NB4 (cell line): ENCODE results near the gene FAM72B.
"Not testable (repeated sequence)": the region's sequence is repeated elsewhere in the genome, so short reads cannot be mapped to it uniquely, and the experiment has no call there.

Source experiments
- POLR2A ChIP-seq: IDR thresholded peaks from 2 replicates; pipeline ENCODE4 v1.6.1; 2011; ENCODE audit warnings: mild to moderate bottlenecking; ENCODE audit not compliant: insufficient read length; ENCODE audit errors: extremely low read depth
- TF ChIP-seq, protein P1 (sequence below): IDR thresholded peaks from one replicate; pipeline ENCODE4 v1.5.1; 2012; ENCODE audit warnings: low read depth, low read length
- TF ChIP-seq, protein P2 (sequence below): IDR thresholded peaks from 2 replicates; pipeline ENCODE4 v1.6.1; 2011; ENCODE audit warnings: low read depth, low read length

DNA sequence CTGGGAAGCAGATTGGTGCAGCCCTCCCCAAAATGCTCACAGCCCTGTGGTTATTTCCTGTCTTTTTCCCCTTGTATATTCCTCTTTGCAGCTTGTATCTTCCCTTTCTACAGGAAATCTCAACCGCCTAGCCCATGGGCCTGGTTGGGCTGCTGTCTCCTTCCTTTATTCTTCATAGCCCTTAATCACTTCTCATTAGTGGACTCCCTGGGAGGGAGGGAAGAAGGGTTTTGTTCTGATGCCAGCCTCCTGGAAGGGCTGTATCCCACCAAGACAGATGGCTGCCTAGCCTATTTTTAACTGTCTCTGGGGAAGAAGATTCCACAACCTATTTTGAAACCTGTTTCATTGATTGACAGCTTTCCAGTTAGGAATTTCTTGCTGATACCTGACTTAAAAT is 32.5 kb upstream of the FAM72B start:
- not testable (repeated sequence) for TF ChIP-seq POLR2A
- TF ChIP-seq, protein P1, sequence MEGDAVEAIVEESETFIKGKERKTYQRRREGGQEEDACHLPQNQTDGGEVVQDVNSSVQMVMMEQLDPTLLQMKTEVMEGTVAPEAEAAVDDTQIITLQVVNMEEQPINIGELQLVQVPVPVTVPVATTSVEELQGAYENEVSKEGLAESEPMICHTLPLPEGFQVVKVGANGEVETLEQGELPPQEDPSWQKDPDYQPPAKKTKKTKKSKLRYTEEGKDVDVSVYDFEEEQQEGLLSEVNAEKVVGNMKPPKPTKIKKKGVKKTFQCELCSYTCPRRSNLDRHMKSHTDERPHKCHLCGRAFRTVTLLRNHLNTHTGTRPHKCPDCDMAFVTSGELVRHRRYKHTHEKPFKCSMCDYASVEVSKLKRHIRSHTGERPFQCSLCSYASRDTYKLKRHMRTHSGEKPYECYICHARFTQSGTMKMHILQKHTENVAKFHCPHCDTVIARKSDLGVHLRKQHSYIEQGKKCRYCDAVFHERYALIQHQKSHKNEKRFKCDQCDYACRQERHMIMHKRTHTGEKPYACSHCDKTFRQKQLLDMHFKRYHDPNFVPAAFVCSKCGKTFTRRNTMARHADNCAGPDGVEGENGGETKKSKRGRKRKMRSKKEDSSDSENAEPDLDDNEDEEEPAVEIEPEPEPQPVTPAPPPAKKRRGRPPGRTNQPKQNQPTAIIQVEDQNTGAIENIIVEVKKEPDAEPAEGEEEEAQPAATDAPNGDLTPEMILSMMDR, result not testable (repeated sequence)
- TF ChIP-seq, protein P2, sequence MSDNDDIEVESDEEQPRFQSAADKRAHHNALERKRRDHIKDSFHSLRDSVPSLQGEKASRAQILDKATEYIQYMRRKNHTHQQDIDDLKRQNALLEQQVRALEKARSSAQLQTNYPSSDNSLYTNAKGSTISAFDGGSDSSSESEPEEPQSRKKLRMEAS, result not testable (repeated sequence)
